ENCODE measurements around the gene USP5. TPM values are rescaled to one million over a fixed set of nuclear protein-coding genes. Genes with fewer than 3 reads are reported as not detected.
"Not testable (repeated sequence)": the region's sequence is repeated elsewhere in the genome, so short reads cannot be mapped to it uniquely, and the experiment has no call there.

Gene USP5
- total RNA-seq, 2 donors from 2014 or later, result 120 to 257 TPM

DNA sequence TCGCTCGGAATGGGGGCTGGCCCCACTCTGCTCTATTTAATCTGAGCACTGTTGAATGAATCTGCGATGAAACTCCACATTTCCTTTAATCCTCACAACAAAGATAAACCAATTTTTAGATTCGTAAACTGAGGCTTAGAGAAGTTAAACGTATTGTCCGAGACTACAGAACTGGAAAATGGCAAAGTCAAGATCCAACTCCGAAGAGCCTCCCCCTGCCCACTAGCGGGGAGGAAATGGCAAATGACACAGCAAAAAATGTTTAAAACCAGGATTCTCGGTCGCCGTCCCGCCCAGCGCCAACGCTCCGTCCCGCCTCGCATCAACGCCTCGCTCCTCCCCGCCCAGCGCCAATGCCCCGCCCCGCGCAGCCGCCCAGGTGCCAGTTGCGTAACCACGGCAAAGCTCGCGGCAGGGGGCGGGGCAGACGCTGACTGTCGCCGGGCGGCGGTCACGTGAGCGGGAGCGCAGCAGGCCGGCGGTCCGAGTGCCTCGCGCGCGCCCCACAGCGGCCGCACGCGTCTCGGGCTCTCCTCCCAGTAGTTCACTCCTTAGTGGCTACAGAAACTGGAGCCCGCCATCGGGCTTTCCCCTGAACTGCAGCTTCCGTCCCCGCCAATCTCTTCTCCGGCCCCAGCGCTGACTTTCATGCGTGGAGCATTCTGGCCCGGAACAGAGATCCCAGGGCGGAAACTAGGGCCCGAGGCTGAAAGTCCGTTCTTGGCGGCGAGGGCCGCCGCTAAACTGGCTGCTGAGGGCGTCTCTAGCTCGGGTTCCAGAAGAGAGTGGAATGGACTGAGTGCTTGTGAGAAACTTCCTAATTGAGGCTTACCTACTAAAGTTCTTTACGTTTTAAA is 39.1 kb downstream of the USP5 start:
- Histone ChIP-seq H3K9me3 (ENCODE audit: control insufficient read depth, low read length) (no peaks in the 10 kb centered on the region), H3K9ac (ENCODE audit: extremely low read depth, low read length, poor library complexity, severe bottlenecking) (peak overlapping the region; percentile 75), H3K27me3 (ENCODE audit: control insufficient read depth, insufficient read depth, low read length, poor library complexity, severe bottlenecking) (no peaks in the 10 kb centered on the region), H3K4me1 (ENCODE audit: control insufficient read depth, insufficient read depth, low read length) (peaks cover 4% of the 10 kb centered on the region), H3K27ac (ENCODE audit: low read depth, low read length) (peak overlapping the region; percentile 90), H3K36me3 (ENCODE audit: control insufficient read depth, insufficient read depth, low read length) (peaks cover 5% of the 10 kb centered on the region), H3K4me3 (ENCODE audit: low read length) (peak overlapping the region; percentile 77)
- 8 to 10% methylated on average over 43 to 68 of the region's 68 CpGs for WGBS, 2 experiments (ENCODE audit: insufficient coverage in 1 of 2, insufficient read length in 1 of 2)
- peak; percentile 100 for TF ChIP-seq CTCF (conservative IDR thresholded peaks at IDR 0.05)
- peak; percentile 100 for DNase-seq
- peaks cover 10% of the 10 kb centered on the region for H3K9me3 Mint-ChIP-seq
- peaks cover 35% of the 10 kb centered on the region for H3K4me1 Mint-ChIP-seq
- peaks cover 3% of the 10 kb centered on the region for H3K27me3 Mint-ChIP-seq (ENCODE audit: insufficient read depth)
- peak overlapping the region; percentile 62 for H3K4me3 Mint-ChIP-seq
- H3K36me3 Mint-ChIP-seq (ENCODE audit: low read depth), result peaks cover 20% of the 10 kb centered on the region
- peak overlapping the region; percentile 98 for H3K27ac Mint-ChIP-seq

- Mint-ChIP-seq H3K4me1 (peaks cover 32% of the 10 kb centered on the region), H3K4me3 (peak overlapping the region; percentile 62), H3K27me3 (ENCODE audit: insufficient read depth) (peaks cover 4% of the 10 kb centered on the region), H3K36me3 (ENCODE audit: low read depth) (peaks cover 20% of the 10 kb centered on the region), H3K9me3 (peaks cover 10% of the 10 kb centered on the region), H3K27ac (peak overlapping the region; percentile 80)
- Histone ChIP-seq H3K9ac (ENCODE audit: extremely low read depth, low read length, poor library complexity, severe bottlenecking) (peak overlapping the region; percentile 52), H3K9me3 (ENCODE audit: control insufficient read depth, low read length) (no peaks in the 10 kb centered on the region), H3K27ac (ENCODE audit: low read depth, low read length) (peak overlapping the region; percentile 3), H3K27me3 (ENCODE audit: control insufficient read depth, insufficient read depth, low read length, poor library complexity, severe bottlenecking) (no peaks in the 10 kb centered on the region), H3K36me3 (ENCODE audit: control insufficient read depth, insufficient read depth, low read length) (peaks cover 5% of the 10 kb centered on the region), H3K4me3 (ENCODE audit: low read length) (peak overlapping the region; percentile 77), H3K4me1 (ENCODE audit: control insufficient read depth, insufficient read depth, low read length) (peaks cover 4% of the 10 kb centered on the region)
- TF ChIP-seq CTCF (conservative IDR thresholded peaks at IDR 0.05), result no peak
- 93 to 96% methylated on average over 4 to 5 of the region's 5 CpGs for WGBS, 2 experiments (ENCODE audit: insufficient coverage in 1 of 2, insufficient read length in 1 of 2)
- no peak for DNase-seq
Observed at GRCh38 chr12:6891646-6892001, 39.7 kb downstream of the USP5 start.

DNA sequence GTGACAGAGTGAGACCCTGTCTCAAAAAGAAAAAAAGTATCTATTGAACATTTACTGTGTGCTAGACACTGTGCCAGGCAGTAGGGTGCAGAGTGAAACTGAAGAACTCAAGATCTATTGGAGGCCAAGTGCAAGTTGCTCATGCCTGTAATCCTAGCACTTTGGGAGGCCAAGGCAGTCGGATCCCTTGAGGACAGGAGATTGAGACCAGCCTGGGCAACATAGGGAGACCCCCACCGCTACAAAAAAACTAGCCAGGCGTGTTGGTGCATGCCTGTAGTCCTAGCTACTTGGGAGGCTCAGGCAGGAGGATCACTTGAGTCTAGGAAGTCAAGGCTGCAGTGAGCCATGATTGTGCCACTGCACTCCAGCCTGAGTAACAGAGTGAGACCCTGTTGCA is 40.7 kb downstream of the USP5 start:
- not testable (repeated sequence) for H3K27me3 Mint-ChIP-seq (ENCODE audit: insufficient read depth); H3K4me3 Mint-ChIP-seq; H3K9ac ChIP-seq (ENCODE audit: extremely low read depth, low read length, poor library complexity, severe bottlenecking); H3K27ac ChIP-seq (ENCODE audit: low read depth, low read length); H3K4me3 ChIP-seq (ENCODE audit: low read length); H3K9me3 ChIP-seq (ENCODE audit: control insufficient read depth, low read length); H3K27me3 ChIP-seq (ENCODE audit: control insufficient read depth, insufficient read depth, low read length, poor library complexity, severe bottlenecking); H3K36me3 ChIP-seq (ENCODE audit: control insufficient read depth, insufficient read depth, low read length); DNase-seq; H3K27ac Mint-ChIP-seq; H3K4me1 ChIP-seq (ENCODE audit: control insufficient read depth, insufficient read depth, low read length); H3K9me3 Mint-ChIP-seq
- peaks cover 24% of the 10 kb centered on the region for H3K4me1 Mint-ChIP-seq
- 94 to 100% methylated on average over 3 of the region's 3 CpGs for WGBS, 2 experiments (ENCODE audit: insufficient coverage in 1 of 2, insufficient read length in 1 of 2)
- peaks cover 20% of the 10 kb centered on the region for H3K36me3 Mint-ChIP-seq (ENCODE audit: low read depth)
